A549 (cell line): ENCODE results near the gene CDIP1. TPM values are rescaled to one million over a fixed set of nuclear protein-coding genes. Genes with fewer than 3 reads are reported as not detected.

ENCODE experiments used
- ATAC-seq, 2 experiments: fragments of 200-7000 bp in 1 of 2; fragments of >200 bp in 1 of 2; cut with Nextera tagmentation in 1 of 2; cut with Tn5 transposase in 1 of 2; 3 replicates each; pipeline versions ENCODE4 v1.8.0 to v1.9.1; 2018 to 2020; ENCODE audit warnings: mild to moderate bottlenecking in 1 of 2, moderate library complexity in 1 of 2
- CTCF ChIA-PET: fragments of 300-600 bp; sonication (Branson Sonifier 250); formaldehyde crosslinking; extraction: SDS; loops from one replicate; lab custom pipeline; 2021; ENCODE audit warnings: antibody characterized with exemption, inconsistent platforms; lab: Yijun Ruan, JAX
- POLR2A ChIA-PET: fragments of 350-600 bp; formaldehyde crosslinking; extraction: SDS; loops from one replicate; lab custom pipeline; 2021; ENCODE audit warnings: antibody characterized with exemption, inconsistent platforms; lab: Yijun Ruan, JAX
- DNase-seq, 2 experiments: peaks; one replicate each; pipeline versions ENCODE4 v3.0.0 to v3.0.0-alpha.2; 2011 to 2016; ENCODE audit warnings: low read depth in 1 of 2, low spot score in 1 of 2
- FAIRE-seq: peaks from 2 replicates; lab custom pipeline; 2011; peaks lifted over from hg19 to GRCh38; lab: Jason Lieb, UNC
- H3K27ac ChIP-seq, 2 experiments: fragments of >200 bp; sonication (Bioruptor Twin); formaldehyde crosslinking; 3 replicates each; pipeline ENCODE4 v1.5.1; 2016 to 2017
- H3K4me1 ChIP-seq: fragments of >200 bp; sonication (Bioruptor Twin); formaldehyde crosslinking; 3 replicates; pipeline ENCODE4 v1.6.1; 2016
- H3K4me2 ChIP-seq: fragments of >200 bp; sonication (Bioruptor Twin); formaldehyde crosslinking; 3 replicates; pipeline ENCODE4 v1.6.1; 2016
- H3K4me3 ChIP-seq: fragments of >200 bp; sonication (Bioruptor Twin); formaldehyde crosslinking; 3 replicates; pipeline ENCODE4 v1.5.1; 2016
- H3K9me3 ChIP-seq: fragments of >200 bp; sonication (Bioruptor Twin); formaldehyde crosslinking; 3 replicates; pipeline ENCODE4 v1.6.1; 2016
- BCL3 ChIP-seq: fragments of >200 bp; sonication (Bioruptor Twin); formaldehyde crosslinking; IDR thresholded peaks from 3 replicates; pipeline ENCODE4 v1.6.1; 2016
- CHD2 ChIP-seq: fragments of 150-350 bp; IDR thresholded peaks from 2 replicates; pipeline ENCODE4 v1.6.1; 2014; ENCODE audit warnings: low read length; ENCODE audit not compliant: partially characterized antibody
- CTCF ChIP-seq: fragments of >200 bp; sonication (Bioruptor Twin); formaldehyde crosslinking; IDR thresholded peaks from 3 replicates; pipeline ENCODE4 v1.5.1; 2016
- E2F6 ChIP-seq: IDR thresholded peaks from 2 replicates; pipeline ENCODE4 v1.6.1; 2012; ENCODE audit warnings: low read depth, borderline replicate concordance
- EHF ChIP-seq: fragments of 250-450 bp; sonication (Bioruptor Pico); IDR thresholded peaks from 2 replicates; pipeline ENCODE4 v1.5.0; 2020; ENCODE audit warnings: mild to moderate bottlenecking
- HES2 ChIP-seq: fragments of >200 bp; sonication (Bioruptor Twin); formaldehyde crosslinking; IDR thresholded peaks from 2 replicates; pipeline ENCODE4 v1.6.1; 2016
- HMGXB4 ChIP-seq: fragments of 250-450 bp; sonication (Bioruptor Pico); IDR thresholded peaks from 2 replicates; pipeline ENCODE4 v1.5.0; 2021; ENCODE audit warnings: mild to moderate bottlenecking, moderate library complexity, borderline replicate concordance
- HOXA7 ChIP-seq: fragments of 250-450 bp; sonication (Bioruptor Pico); IDR thresholded peaks from 2 replicates; pipeline ENCODE4 v1.5.0; 2020; ENCODE audit warnings: mild to moderate bottlenecking, moderate library complexity
- KDM1A ChIP-seq: fragments of 200-600 bp; sonication (generic); IDR thresholded peaks from 2 replicates; pipeline ENCODE4 v1.6.1; 2016; ENCODE audit warnings: low read depth, mild to moderate bottlenecking
- MAZ ChIP-seq: fragments of 150-350 bp; IDR thresholded peaks from 2 replicates; pipeline ENCODE4 v1.6.1; 2014; ENCODE audit warnings: antibody characterized with exemption, low read depth, low read length, borderline replicate concordance
- MYC ChIP-seq: IDR thresholded peaks from 2 replicates; pipeline ENCODE4 v1.6.1; 2012; ENCODE audit warnings: mild to moderate bottlenecking, inconsistent platforms, low read length, improper control_type of control experiment, borderline replicate concordance
- NFE2L2 ChIP-seq: fragments of 150-350 bp; conservative IDR thresholded peaks from 2 replicates; pipeline ENCODE4 v1.6.1; 2014; ENCODE audit warnings: low read length
- NR3C1 ChIP-seq: fragments of >200 bp; sonication (Bioruptor Twin); formaldehyde crosslinking; IDR thresholded peaks from 3 replicates; pipeline ENCODE4 v1.6.1; 2017
- POLR2A ChIP-seq: IDR thresholded peaks from 2 replicates; pipeline ENCODE4 v1.6.1; 2012; ENCODE audit warnings: mild to moderate bottlenecking, low read length
- POLR2AphosphoS2 ChIP-seq: conservative IDR thresholded peaks from 2 replicates; pipeline ENCODE4 v1.6.1; 2012; ENCODE audit warnings: low read length, improper control_type of control experiment, inconsistent platforms
- RFX5 ChIP-seq: fragments of 450-650 bp; IDR thresholded peaks from 2 replicates; pipeline ENCODE4 v1.7.1; 2014; ENCODE audit warnings: antibody characterized with exemption, mild to moderate bottlenecking, moderate library complexity
- SREBF2 ChIP-seq: fragments of 450-650 bp; IDR thresholded peaks from 2 replicates; pipeline ENCODE4 v1.6.1; 2014; ENCODE audit warnings: mild to moderate bottlenecking, moderate library complexity
- TFCP2L1 ChIP-seq: fragments of 250-450 bp; sonication (Bioruptor Pico); IDR thresholded peaks from 2 replicates; pipeline ENCODE4 v1.5.0; 2021; ENCODE audit warnings: mild to moderate bottlenecking
- ZC3H11A ChIP-seq: fragments of 450-650 bp; IDR thresholded peaks from 2 replicates; pipeline ENCODE4 v1.6.1; 2014; ENCODE audit warnings: antibody characterized with exemption, mild to moderate bottlenecking
- ZNF302 ChIP-seq: fragments of 250-450 bp; sonication (Bioruptor Pico); IDR thresholded peaks from 2 replicates; pipeline ENCODE4 v1.9.0; 2021; ENCODE audit warnings: inconsistent platforms, mild to moderate bottlenecking, moderate library complexity
- WGBS: methylation state at CpG from one replicate; pipeline ENCODE4 v1.1.6; 2017; ENCODE audit errors: missing lambda C conversion rate; 5-methylcytosine and 5-hydroxymethylcytosine counted together
- polyA plus RNA-seq, 4 experiments: library from polyadenylated mRNA; depleted of rRNA in 3 of 4; stranded (reverse); fragments of >200 nt; fragmentation: RNase III in 1 of 4; extraction: RNeasy Plus Mini Kit Qiagen cat#74134 plus additional on column Dnase treatment in 1 of 4; gene quantifications; 2 replicates in 3 of 4; 3 replicates in 1 of 4; pipeline ENCODE4 v1.2.3, GENCODE V29; 2011 to 2017

CDIP1 gene
- polyA plus RNA-seq, 2 of the 4 experiments (the other 2 are of a cell fraction) = 3.7 to 8.4 TPM

GRCh38 chr16:4548124-4548523, 9.6 kb upstream of the CDIP1 start:
- FAIRE-seq (no peak), ATAC-seq (no peak), DNase-seq (no peak)
- TF ChIP-seq HMGXB4 (CRISPR knock-in tag) (no peak), NFE2L2 (no peak), MYC (no peak), SREBF2 (no peak), BCL3 (no peak), KDM1A (no peak), ZNF302 (CRISPR knock-in tag) (no peak), POLR2AphosphoS2 (no peak), E2F6 (no peak), RFX5 (no peak), POLR2A (no peak), CTCF (no peak)
- WGBS = 63% methylated on average over 13 of the region's 13 CpGs
- POLR2A ChIA-PET = interaction anchor here (1.3 kb wide), 1 partner anchor 9 kb away, joined by 4 read pairs; the partner anchor contains the start of gene CDIP1
- no peak overlapping the region for H3K4me3 ChIP-seq
- H3K4me1 ChIP-seq = no peaks in the 10 kb centered on the region
- no peak overlapping the region for H3K27ac ChIP-seq
- no peak overlapping the region for H3K4me2 ChIP-seq
- CTCF ChIA-PET = interaction anchor here (0.6 to 20.0 kb wide), 32 partner anchors 9 to 383 kb away, joined by 3 to 301 read pairs (median 4); partner anchors contain the start of genes CDIP1, HMOX2, MGRN1 and NMRAL1
- H3K9me3 ChIP-seq = no peaks in the 10 kb centered on the region

GRCh38 chr16:4544473-4544872, 5.9 kb upstream of the CDIP1 start:
- H3K4me3 ChIP-seq = no peak overlapping the region
- FAIRE-seq (no peak), ATAC-seq (no peak), DNase-seq (no peak)
- POLR2A ChIA-PET = no interaction called here
- WGBS = 52% methylated on average over 8 of the region's 8 CpGs
- H3K27ac ChIP-seq = no peak overlapping the region
- peaks cover 10% of the 10 kb centered on the region for H3K9me3 ChIP-seq
- CTCF ChIA-PET = interaction anchor here (1.3 to 20.0 kb wide), 3 partner anchors 12 to 41 kb away, joined by 3 to 301 read pairs (median 3); no protein-coding TSS in a partner anchor
- no peak overlapping the region for H3K4me2 ChIP-seq
- TF ChIP-seq BCL3 (no peak), EHF (CRISPR knock-in tag) (no peak), CHD2 (no peak), MAZ (no peak), NR3C1 (no peak), HES2 (no peak), HOXA7 (CRISPR knock-in tag) (no peak), RFX5 (no peak), ZC3H11A (no peak), HMGXB4 (CRISPR knock-in tag) (no peak), TFCP2L1 (CRISPR knock-in tag) (no peak), POLR2A (no peak)
- no peaks in the 10 kb centered on the region for H3K4me1 ChIP-seq
